Fibroblast of mammary gland (primary cell): Measurements from ENCODE around the gene SMYD4.
"Not testable (repeated sequence)": the region's sequence is repeated elsewhere in the genome, so short reads cannot be mapped to it uniquely, and the experiment has no call there.

Experiments
- DNase-seq: peaks from one replicate; pipeline ENCODE4 v3.0.0-alpha.2; 2010; ENCODE audit warnings: low read depth
- H3K4me3 ChIP-seq: 2 replicates; pipeline ENCODE4 v1.5.1; 2011; ENCODE audit warnings: low read depth, mild to moderate bottlenecking, low read length, moderate library complexity; ENCODE audit not compliant: control insufficient read depth
- TF ChIP-seq, protein P1 (sequence below): conservative IDR thresholded peaks from 2 replicates; pipeline ENCODE4 v1.5.1; 2011; ENCODE audit warnings: low read depth, low read length, inconsistent platforms; ENCODE audit not compliant: control insufficient read depth, insufficient read depth

SMYD4 gene

DNA sequence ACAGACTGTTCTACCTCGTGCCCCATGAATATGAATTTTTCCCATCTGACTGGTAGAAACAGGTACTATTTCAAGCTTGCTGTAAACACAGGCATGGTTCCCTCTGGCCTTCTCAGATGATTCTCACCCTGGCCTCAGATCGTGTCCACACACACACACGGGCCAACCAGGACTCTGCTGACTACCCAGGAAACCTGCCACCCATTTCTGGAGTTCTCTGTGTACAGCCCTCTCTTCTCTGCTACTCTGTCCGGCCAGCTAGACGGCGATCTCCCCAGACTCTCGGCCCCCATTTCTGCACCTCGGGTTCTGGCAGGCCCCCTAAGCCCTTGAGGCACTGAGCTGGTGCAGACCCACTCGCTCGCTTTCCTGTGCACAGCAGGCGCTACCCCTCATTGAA lies 31.3 kb upstream of the SMYD4 start:
- TF ChIP-seq, protein P1, sequence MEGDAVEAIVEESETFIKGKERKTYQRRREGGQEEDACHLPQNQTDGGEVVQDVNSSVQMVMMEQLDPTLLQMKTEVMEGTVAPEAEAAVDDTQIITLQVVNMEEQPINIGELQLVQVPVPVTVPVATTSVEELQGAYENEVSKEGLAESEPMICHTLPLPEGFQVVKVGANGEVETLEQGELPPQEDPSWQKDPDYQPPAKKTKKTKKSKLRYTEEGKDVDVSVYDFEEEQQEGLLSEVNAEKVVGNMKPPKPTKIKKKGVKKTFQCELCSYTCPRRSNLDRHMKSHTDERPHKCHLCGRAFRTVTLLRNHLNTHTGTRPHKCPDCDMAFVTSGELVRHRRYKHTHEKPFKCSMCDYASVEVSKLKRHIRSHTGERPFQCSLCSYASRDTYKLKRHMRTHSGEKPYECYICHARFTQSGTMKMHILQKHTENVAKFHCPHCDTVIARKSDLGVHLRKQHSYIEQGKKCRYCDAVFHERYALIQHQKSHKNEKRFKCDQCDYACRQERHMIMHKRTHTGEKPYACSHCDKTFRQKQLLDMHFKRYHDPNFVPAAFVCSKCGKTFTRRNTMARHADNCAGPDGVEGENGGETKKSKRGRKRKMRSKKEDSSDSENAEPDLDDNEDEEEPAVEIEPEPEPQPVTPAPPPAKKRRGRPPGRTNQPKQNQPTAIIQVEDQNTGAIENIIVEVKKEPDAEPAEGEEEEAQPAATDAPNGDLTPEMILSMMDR, result no peak
- no peak overlapping the region for H3K4me3 ChIP-seq
- DNase-seq, result no peak

DNA sequence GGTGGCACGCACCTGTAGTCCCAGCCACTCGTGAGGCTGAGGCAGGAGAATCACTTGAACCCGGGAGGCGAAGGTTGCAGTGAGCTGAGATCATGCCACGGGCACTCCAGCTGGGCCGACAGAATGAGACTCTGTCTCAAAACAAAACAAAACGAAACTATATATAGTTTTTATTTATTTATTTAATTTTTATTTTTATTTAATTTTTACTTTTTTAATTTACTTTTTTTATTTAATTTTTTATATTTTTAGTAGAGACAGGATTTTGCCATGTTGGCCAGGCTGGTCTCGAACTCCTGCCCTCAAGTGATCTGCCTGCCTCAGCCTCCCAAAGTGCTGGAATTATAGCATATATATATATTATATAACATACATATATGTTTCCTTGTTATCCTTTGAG lies 26.8 kb upstream of the SMYD4 start:
- not testable (repeated sequence) for DNase-seq, H3K4me3 ChIP-seq

DNA sequence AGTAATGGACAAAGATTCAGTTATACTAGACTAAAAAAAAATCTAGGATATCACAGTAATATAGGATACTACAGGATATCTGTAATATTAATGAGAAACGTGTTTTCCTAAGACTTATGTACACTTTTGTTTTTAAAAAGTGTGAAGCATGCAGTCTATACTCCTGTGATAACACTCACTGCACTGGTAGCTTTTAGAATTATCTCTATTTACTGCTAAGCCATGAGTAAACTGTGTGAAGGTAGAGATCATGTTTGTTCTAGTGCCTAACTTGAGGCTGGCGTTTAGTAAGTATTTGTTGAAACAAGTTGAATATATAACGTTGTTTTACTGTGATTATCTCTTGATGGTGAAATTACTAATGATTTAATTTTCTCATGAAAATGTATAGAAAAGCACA lies 24.0 kb upstream of the SMYD4 start:
- H3K4me3 ChIP-seq, result no peak overlapping the region
- TF ChIP-seq, protein P1, result no peak
- DNase-seq, result no peak

DNA sequence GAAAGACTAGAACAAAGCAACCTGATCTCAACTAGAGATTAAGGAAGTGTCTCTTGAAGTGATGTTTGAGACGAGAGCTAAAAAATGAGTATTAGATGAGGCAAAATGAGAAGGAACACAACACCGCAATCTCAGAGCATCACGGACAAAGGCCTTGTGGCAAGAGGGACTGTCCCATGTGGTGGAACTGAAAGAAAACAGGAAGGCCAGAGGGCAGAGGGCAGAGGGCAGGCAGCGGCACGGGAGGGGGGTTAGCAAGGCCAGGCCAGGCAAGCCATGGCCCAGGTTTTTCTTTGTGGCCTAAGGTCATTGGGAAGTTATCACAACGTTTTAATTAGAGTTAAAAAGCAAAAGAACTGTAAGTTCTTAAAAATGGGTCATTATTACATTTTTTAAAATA lies 22.6 kb upstream of the SMYD4 start:
- TF ChIP-seq, protein P1, result no peak
- no peak overlapping the region for H3K4me3 ChIP-seq
- no peak for DNase-seq

DNA sequence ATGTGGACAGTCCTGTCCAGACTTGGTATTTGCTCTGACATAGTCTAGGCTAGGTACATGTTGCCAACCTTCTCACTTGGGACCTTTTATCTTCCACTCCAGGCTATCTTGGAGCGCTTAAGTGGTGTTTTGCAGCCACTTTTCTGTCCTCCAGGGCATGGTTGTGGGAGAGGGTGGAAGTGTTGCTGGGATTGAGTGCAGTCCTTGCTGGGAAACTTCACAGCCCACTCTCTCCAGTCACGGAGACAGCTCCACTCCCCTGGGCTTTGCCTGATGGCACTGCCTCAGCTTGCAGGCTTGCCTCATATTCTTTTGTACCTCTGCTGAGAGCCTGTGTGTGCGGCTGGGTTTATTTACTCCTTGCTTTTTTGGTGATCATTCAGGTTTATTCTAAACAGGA lies 17.5 kb upstream of the SMYD4 start:
- no peak for DNase-seq
- H3K4me3 ChIP-seq, result no peak overlapping the region
- TF ChIP-seq, protein P1, result no peak

DNA sequence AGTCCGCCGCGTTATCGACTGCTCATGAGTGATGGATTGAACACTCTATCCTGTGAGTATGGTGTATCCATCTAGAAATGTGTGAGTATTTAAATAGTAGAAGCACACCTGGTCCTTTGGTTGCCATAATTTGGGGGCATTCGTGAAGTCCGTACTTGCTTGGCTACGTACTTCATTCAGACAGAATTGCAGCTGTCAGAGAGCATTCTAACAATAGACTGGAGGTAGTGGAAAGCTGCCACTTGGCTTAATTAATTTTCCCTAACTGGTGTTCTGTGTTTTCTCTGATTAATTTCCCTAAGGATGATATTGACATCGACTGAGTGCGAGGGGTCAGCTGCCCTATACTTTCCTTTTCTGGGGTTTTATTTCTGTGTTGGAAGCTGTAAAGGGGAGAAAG lies 14.2 kb upstream of the SMYD4 start:
- H3K4me3 ChIP-seq, result no peak overlapping the region
- TF ChIP-seq, protein P1, result no peak

DNA sequence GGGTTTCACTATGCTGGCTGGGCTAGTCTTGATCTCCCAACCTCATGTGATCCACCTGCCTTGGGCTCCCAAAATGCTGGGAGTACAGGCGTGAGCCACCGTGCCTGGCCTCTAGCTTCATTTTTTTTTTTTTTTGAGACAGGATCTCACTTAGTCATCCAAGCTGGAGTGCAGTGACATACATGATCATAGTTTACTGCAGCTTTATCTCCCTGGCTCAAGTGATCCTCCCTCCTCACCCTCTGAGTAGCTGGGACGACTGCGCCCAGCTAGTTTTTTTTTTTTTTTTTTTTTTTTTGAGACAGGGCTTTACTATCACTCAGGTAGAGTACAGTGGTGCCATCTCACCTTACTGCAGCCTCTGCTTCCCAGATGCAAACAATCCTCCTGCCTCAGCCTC lies 9.8 kb upstream of the SMYD4 start:
- TF ChIP-seq, protein P1, result no peak
- no peak for DNase-seq
- H3K4me3 ChIP-seq, result no peak overlapping the region

More for the DNA sequence above, 14.2 kb upstream of the SMYD4 start:
- DNase-seq, result no peak
